Measurements from ENCODE around the gene ARHGAP5.

Gene ARHGAP5

GRCh38 chr14:32081901-32082300 lies 4.8 kb downstream of the ARHGAP5 start:
- no peaks in the 10 kb centered on the region for H3K9me3 ChIP-seq
- H3K27ac ChIP-seq, result no peak overlapping the region
- TF ChIP-seq CTCF (IDR thresholded peaks at IDR 0.05), result no peak
- no peak for DNase-seq
- H3K36me3 ChIP-seq, result no peaks in the 10 kb centered on the region
- no peaks in the 10 kb centered on the region for H3K27me3 ChIP-seq
- H3K4me1 ChIP-seq, result peaks cover 0 to 81% (median 16%) of the 10 kb centered on the region in 4 donors
- intact Hi-C loops (cut with DNase I; ENCODE audit: low total_unique reads), result no loop called here
- no peak overlapping the region for H3K4me3 ChIP-seq

- no peak for TF ChIP-seq CTCF (IDR thresholded peaks at IDR 0.05)
- Histone ChIP-seq H3K9me3 (no peaks in the 10 kb centered on the region), H3K36me3 (no peaks in the 10 kb centered on the region), H3K4me1 (peaks cover 0 to 92% (median 21%) of the 10 kb centered on the region in 4 donors), H3K27me3 (no peaks in the 10 kb centered on the region), H3K4me3 (no peak overlapping the region), H3K27ac (no peak overlapping the region)
- intact Hi-C loops (cut with DNase I; ENCODE audit: low total_unique reads), result no loop called here
- no peak for DNase-seq
These were observed 6.2 kb downstream of the ARHGAP5 start for GRCh38 chr14:32083315-32083624.

- no peak overlapping the region for H3K27ac ChIP-seq
- H3K4me1 ChIP-seq, result peaks cover 0 to 92% (median 21%) of the 10 kb centered on the region in 4 donors
- DNase-seq, result no peak
These were observed 6.7 kb downstream of the ARHGAP5 start for GRCh38 chr14:32083789-32084188.

GRCh38 chr14:32085182-32085844 lies 8.2 kb downstream of the ARHGAP5 start:
- no peak for TF ChIP-seq CTCF (IDR thresholded peaks at IDR 0.05)
- H3K27me3 ChIP-seq, result no peaks in the 10 kb centered on the region
- no peak overlapping the region for H3K4me3 ChIP-seq
- H3K27ac ChIP-seq, result no peak overlapping the region
- H3K9me3 ChIP-seq, result no peaks in the 10 kb centered on the region
- DNase-seq, result no peak
- peaks cover 0 to 86% (median 17%) of the 10 kb centered on the region in 4 donors for H3K4me1 ChIP-seq
- H3K36me3 ChIP-seq, result no peaks in the 10 kb centered on the region
- intact Hi-C loops (cut with DNase I; ENCODE audit: low total_unique reads), result no loop called here

More at GRCh38 chr14:32083789-32084188, 6.7 kb downstream of the ARHGAP5 start:
- H3K4me3 ChIP-seq, result no peak overlapping the region
- H3K9me3 ChIP-seq, result no peaks in the 10 kb centered on the region
- no peaks in the 10 kb centered on the region for H3K36me3 ChIP-seq
- no peaks in the 10 kb centered on the region for H3K27me3 ChIP-seq
- no peak for TF ChIP-seq CTCF (IDR thresholded peaks at IDR 0.05)
- intact Hi-C loops (cut with DNase I; ENCODE audit: low total_unique reads), result no loop called here

GRCh38 chr14:32085845-32086383 lies 8.8 kb downstream of the ARHGAP5 start:
- DNase-seq, result no peak

More at GRCh38 chr14:32085845-32086383, 8.8 kb downstream of the ARHGAP5 start:
- H3K36me3 ChIP-seq, result peaks cover 2 to 5% (median 5%) of the 10 kb centered on the region in 3 donors
- TF ChIP-seq CTCF (IDR thresholded peaks at IDR 0.05), result no peak
- H3K27ac ChIP-seq, result no peak overlapping the region
- H3K4me3 ChIP-seq, result no peak overlapping the region
- H3K4me1 ChIP-seq, result peaks cover 0 to 82% (median 15%) of the 10 kb centered on the region in 4 donors
- H3K27me3 ChIP-seq, result no peaks in the 10 kb centered on the region
- intact Hi-C loops (cut with DNase I; ENCODE audit: low total_unique reads), result no loop called here
- H3K9me3 ChIP-seq, result no peaks in the 10 kb centered on the region

All from tibial artery (tissue), 4 donors.